PC-3 (cell line): ENCODE data around the gene COL8A2. TPM values are rescaled to one million over a fixed set of nuclear protein-coding genes. Genes with fewer than 3 reads are reported as not detected.
A peak's percentile ranks its signal among the peaks of the same experiment; 100 is the strongest.

Experiments used
- ATAC-seq: fragments of 200-7000 bp; cut with Tn5 transposase; 2 replicates; pipeline ENCODE4 v1.9.1; 2020; ENCODE audit warnings: mild to moderate bottlenecking, moderate library complexity
- BruUV-seq: library from RNA; stranded (reverse); fragments of 400-500 nt; replicated peaks from 2 replicates; lab custom pipeline; 2021; lab: Mats Ljungman, UMichigan
- CTCF ChIA-PET: fragments of 300-600 bp; sonication (Branson Sonifier 250); formaldehyde crosslinking; loops from one replicate; lab custom pipeline; 2022; ENCODE audit warnings: antibody characterized with exemption; lab: Charles Lee
- POLR2A ChIA-PET: fragments of 300-600 bp; sonication (Branson Sonifier 250); formaldehyde crosslinking; loops from one replicate; lab custom pipeline; 2022; ENCODE audit warnings: antibody characterized with exemption; ENCODE audit not compliant: unreplicated experiment; lab: Charles Lee
- DNase-seq: peaks from one replicate; pipeline ENCODE4 v3.0.0-alpha.2; 2015
- H2AFZ ChIP-seq: fragments of 300-600 bp; sonication (generic); 2 replicates; pipeline ENCODE4 v1.6.0; 2016; ENCODE audit warnings: antibody characterized with exemption, low read length
- H3F3A ChIP-seq: fragments of 300-600 bp; sonication (generic); one replicate; pipeline ENCODE4 v1.6.0; 2017; ENCODE audit warnings: antibody characterized with exemption, low read length, control low read depth, mild to moderate bottlenecking; ENCODE audit not compliant: unreplicated experiment
- H3K27ac ChIP-seq: fragments of 300-600 bp; sonication (generic); 2 replicates; pipeline ENCODE4 v1.5.1; 2016; ENCODE audit warnings: mild to moderate bottlenecking, low read length
- H3K27me3 ChIP-seq: fragments of 300-600 bp; sonication (generic); 2 replicates; pipeline ENCODE4 v1.6.1; 2016; ENCODE audit warnings: low read length, mixed read lengths
- H3K36me3 ChIP-seq: fragments of 300-600 bp; sonication (generic); 2 replicates; pipeline ENCODE4 v1.6.1; 2016; ENCODE audit warnings: low read depth, mixed run types, low read length, mixed read lengths
- H3K4me1 ChIP-seq: fragments of 300-600 bp; sonication (generic); 2 replicates; pipeline ENCODE4 v1.5.1; 2016; ENCODE audit warnings: low read length; ENCODE audit not compliant: insufficient read depth
- H3K4me2 ChIP-seq: fragments of 300-600 bp; sonication (generic); 2 replicates; pipeline ENCODE4 v1.6.0; 2016; ENCODE audit warnings: low read length
- H3K4me3 ChIP-seq: fragments of 300-600 bp; sonication (generic); 2 replicates; pipeline ENCODE4 v1.5.1; 2016; ENCODE audit warnings: mild to moderate bottlenecking, low read length, mixed read lengths
- H3K79me2 ChIP-seq: fragments of 300-600 bp; sonication (generic); 2 replicates; pipeline ENCODE4 v1.6.1; 2017; ENCODE audit warnings: low read length, mixed read lengths
- H3K9ac ChIP-seq: fragments of 300-600 bp; sonication (generic); 2 replicates; pipeline ENCODE4 v1.6.0; 2016; ENCODE audit warnings: mild to moderate bottlenecking, low read length
- H3K9me2 ChIP-seq: fragments of 300-600 bp; sonication (generic); replicated peaks from 2 replicates; pipeline ENCODE4 v1.6.1; 2016; ENCODE audit warnings: mixed run types, low read length, mixed read lengths
- H3K9me3 ChIP-seq: fragments of 300-600 bp; sonication (generic); 2 replicates; pipeline ENCODE4 v1.6.1; 2016; ENCODE audit warnings: low read length, mixed read lengths
- H4K20me1 ChIP-seq: fragments of 300-600 bp; sonication (generic); 2 replicates; pipeline ENCODE4 v1.6.1; 2016; ENCODE audit warnings: low read length, mixed read lengths
- EZH2 ChIP-seq: fragments of 300-600 bp; sonication (generic); IDR thresholded peaks from one replicate; pipeline ENCODE4 v1.6.1; 2017; ENCODE audit warnings: antibody characterized with exemption, mild to moderate bottlenecking, low read length; ENCODE audit not compliant: unreplicated experiment
- EZH2phosphoT487 ChIP-seq: fragments of 300-600 bp; sonication (generic); IDR thresholded peaks from 2 replicates; pipeline ENCODE4 v1.6.1; 2018; ENCODE audit warnings: mild to moderate bottlenecking, antibody characterized with exemption, low read length, borderline replicate concordance
- intact Hi-C: fragments of 100-400 bp; cut with micrococcal nuclease; formaldehyde crosslinking; loops from 2 replicates; pipeline ENCODE4 v1.9.0; 2023
- total RNA-seq: library from RNA; depleted of rRNA; stranded (reverse); fragments of >200 nt; gene quantifications from 2 replicates; pipeline ENCODE4 v1.2.3, GENCODE V29; 2014
- TF ChIP-seq, protein P1 (sequence below): fragments of 300-600 bp; sonication (generic); conservative IDR thresholded peaks from 2 replicates; pipeline ENCODE4 v1.5.1; 2017; ENCODE audit warnings: antibody characterized with exemption, low read depth, mild to moderate bottlenecking, low read length

COL8A2 gene
- total RNA-seq, 1 experiment from 2014 or later: 0.26 TPM

GRCh38 chr1:36172983-36173382 is 48.0 kb upstream of the COL8A2 start:
- peak overlapping the region; percentile 35; the same call in 1 of the 2 replicates for H3K9ac ChIP-seq
- H3K27me3 ChIP-seq: no peaks in the 10 kb centered on the region
- ChIA-PET POLR2A (interaction anchor here (0.6 kb wide), 1 partner anchor 22 kb away, joined by 3 read pairs; no protein-coding TSS in a partner anchor), CTCF (interaction anchor here (0.6 to 0.9 kb wide), 3 partner anchors 12 to 127 kb away, joined by 3 read pairs; no protein-coding TSS in a partner anchor)
- intact Hi-C loops: no loop called here
- H3K27ac ChIP-seq: peak overlapping the region; percentile 84
- ATAC-seq (peak; percentile 92), DNase-seq (peak; percentile 93)
- H3K4me2 ChIP-seq: peak overlapping the region; percentile 36
- BruUV-seq: no TSS peak
- peaks cover 35% of the 10 kb centered on the region for H3K36me3 ChIP-seq
- H4K20me1 ChIP-seq: no peaks in the 10 kb centered on the region
- TF ChIP-seq, protein P1, sequence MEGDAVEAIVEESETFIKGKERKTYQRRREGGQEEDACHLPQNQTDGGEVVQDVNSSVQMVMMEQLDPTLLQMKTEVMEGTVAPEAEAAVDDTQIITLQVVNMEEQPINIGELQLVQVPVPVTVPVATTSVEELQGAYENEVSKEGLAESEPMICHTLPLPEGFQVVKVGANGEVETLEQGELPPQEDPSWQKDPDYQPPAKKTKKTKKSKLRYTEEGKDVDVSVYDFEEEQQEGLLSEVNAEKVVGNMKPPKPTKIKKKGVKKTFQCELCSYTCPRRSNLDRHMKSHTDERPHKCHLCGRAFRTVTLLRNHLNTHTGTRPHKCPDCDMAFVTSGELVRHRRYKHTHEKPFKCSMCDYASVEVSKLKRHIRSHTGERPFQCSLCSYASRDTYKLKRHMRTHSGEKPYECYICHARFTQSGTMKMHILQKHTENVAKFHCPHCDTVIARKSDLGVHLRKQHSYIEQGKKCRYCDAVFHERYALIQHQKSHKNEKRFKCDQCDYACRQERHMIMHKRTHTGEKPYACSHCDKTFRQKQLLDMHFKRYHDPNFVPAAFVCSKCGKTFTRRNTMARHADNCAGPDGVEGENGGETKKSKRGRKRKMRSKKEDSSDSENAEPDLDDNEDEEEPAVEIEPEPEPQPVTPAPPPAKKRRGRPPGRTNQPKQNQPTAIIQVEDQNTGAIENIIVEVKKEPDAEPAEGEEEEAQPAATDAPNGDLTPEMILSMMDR: no peak
- TF ChIP-seq EZH2 (no peak), EZH2phosphoT487 (no peak)
- H3K9me2 ChIP-seq: no peaks in the 10 kb centered on the region
- H3K9me3 ChIP-seq: no peaks in the 10 kb centered on the region
- H2AFZ ChIP-seq: no peak overlapping the region
- H3K4me3 ChIP-seq: no peak overlapping the region
- H3K4me1 ChIP-seq: peaks cover 18% of the 10 kb centered on the region
- no peaks in the 10 kb centered on the region for H3F3A ChIP-seq
- peaks cover 33% of the 10 kb centered on the region for H3K79me2 ChIP-seq

DNA sequence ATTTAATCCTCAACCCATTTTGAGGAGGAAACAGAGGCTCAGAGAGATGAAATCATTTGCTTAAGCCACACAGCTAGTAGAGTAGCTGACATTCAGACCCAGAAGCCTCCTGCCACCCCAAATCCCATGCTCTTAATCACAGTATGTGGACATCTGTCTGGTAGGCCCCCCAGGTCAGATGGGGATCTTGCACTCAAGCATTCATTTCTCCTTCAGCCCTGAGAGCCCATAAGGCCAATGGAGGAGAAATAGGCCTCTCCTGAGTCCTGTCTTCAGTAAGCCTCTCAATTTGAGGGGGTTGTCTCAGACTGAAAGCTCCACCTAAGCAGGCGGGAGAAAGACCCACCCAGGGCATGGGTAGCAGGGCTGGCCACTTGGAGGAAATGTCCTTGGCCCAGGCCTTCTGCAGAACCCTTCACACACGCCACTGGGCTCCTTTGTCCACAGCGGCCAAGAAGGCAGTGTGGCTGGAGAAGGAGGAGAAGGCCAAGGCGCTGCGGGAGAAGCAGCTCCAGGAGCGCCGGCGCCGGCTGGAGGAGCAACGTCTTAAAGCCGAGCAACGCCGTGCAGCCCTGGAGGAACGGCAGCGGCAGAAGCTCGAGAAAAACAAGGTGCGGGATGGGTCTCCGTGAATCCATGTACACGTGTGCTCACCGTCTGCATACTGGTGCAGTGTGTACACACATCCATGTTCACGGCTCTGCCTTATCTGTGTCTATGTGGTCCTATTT is 47.2 kb upstream of the COL8A2 start:
- Histone ChIP-seq H3K27me3 (no peaks in the 10 kb centered on the region), H3K36me3 (peaks cover 41% of the 10 kb centered on the region), H2AFZ (no peak overlapping the region), H3K4me1 (peaks cover 18% of the 10 kb centered on the region), H3K27ac (peak overlapping the region; percentile 84), H3K9me3 (no peaks in the 10 kb centered on the region), H3K4me3 (no peak overlapping the region), H3K79me2 (peaks cover 41% of the 10 kb centered on the region), H3K4me2 (peak overlapping the region; percentile 36; the same call in 1 of the 2 replicates), H3K9ac (peak overlapping the region; percentile 35; the same call in 1 of the 2 replicates), H3F3A (no peaks in the 10 kb centered on the region), H3K9me2 (no peaks in the 10 kb centered on the region), H4K20me1 (no peaks in the 10 kb centered on the region)
- DNase-seq: no peak
- intact Hi-C loops: no loop called here
- no TSS peak for BruUV-seq
- no peak for TF ChIP-seq EZH2phosphoT487
- TF ChIP-seq EZH2: no peak
- TF ChIP-seq, protein P1: no peak
- CTCF ChIA-PET: interaction anchor here (0.6 to 0.9 kb wide), 2 partner anchors 11 to 25 kb away, joined by 3 read pairs; no protein-coding TSS in a partner anchor
- ATAC-seq: peak; percentile 10
- POLR2A ChIA-PET: interaction anchor here (0.6 kb wide), 1 partner anchor 22 kb away, joined by 3 read pairs; no protein-coding TSS in a partner anchor
